HG03280 (cell line): Measurements from ENCODE around the gene RBM23.
"Not testable (repeated sequence)": the region's sequence is repeated elsewhere in the genome, so short reads cannot be mapped to it uniquely, and the experiment has no call there.

ENCODE experiments used
- ATAC-seq: cut with Tn5 transposase; IDR thresholded peaks from one replicate; pipeline ENCODE4 v1.9.1; 2021; ENCODE audit warnings: mild to moderate bottlenecking, moderate library complexity; ENCODE audit not compliant: unreplicated experiment

The RBM23 gene

DNA sequence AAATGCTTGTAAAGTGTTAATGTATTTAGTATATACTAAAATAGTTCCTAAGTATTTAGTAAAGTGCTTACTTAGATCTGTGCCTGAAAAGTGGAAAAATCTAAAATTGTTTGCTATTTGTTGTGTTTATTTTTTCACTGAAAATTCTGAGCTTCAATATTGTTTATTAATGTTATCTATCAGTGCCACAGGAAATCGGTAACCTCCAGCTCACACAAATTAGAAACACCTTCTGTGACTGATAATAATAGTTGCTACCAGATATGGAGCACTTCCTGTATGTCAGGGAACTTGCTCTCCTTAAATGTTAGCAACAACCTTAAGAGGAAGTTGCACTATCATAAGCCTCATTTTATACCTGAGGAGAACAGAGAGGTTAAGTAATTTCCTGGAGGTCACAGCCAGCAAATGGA is 48.1 kb downstream of the RBM23 start:
- ATAC-seq = peak; percentile 33

DNA sequence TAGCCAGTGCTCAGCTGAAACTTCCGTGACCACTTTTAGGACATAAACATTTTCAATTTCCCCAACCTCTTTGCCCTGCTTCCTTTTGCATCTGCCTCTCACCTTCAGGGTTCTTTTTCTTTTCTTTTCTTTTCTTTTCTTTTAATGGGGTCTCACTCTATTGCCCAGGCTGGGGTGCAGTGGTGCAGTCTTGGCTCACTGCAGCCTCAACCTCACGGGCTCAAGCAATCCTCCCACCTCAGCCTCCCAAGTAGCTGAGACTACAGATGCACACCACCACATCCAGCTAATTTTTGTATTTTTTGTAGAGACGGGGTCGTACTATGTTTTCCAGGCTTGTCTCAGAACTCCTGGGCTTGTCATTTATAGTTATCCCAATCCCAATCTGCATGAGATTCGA is 52.1 kb downstream of the RBM23 start:
- no peak for ATAC-seq

DNA sequence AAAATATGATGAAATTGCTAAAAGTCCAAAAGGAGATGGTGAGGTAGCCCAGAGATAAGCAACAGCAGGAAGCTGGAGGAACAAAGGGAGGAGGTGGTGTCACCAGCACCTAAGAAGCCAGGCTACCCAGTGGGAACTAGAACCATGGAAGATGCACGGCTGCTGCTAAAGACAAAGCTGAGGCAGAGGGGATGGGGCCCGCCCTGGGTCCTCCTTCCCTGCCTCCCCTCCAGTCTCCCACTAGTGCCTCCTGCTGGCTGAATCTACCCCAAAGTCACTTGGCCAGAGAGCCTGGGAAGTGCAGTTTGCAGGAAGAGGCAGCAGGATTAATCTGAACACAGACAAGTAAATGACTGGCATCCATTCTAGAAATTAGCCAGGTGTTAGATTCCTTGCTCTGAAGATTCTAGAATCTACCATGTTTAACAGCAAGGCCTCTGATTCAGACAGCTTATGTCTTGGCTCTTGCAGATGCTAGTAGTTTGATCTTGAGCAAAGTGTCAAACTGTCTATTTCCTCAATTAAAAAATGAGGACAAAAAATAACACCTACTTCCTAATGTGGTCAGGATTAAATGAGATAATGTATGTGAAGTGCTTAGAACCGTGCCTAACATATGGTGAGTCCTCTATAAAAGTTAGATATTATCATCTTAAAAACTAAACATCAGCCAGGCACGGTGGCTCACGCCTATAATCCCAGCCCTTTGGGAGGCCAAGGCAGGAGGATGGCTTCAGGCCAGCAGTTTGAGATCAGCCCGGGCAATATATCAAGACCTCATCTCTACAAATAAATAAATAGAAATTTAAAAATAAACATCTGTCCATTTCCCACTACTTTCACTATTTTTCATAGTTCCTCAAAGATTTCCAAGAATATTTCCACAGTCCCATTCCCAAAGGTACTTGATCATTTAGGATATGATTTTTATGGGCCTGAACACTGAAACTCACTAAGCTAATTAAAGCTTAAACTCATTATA is 53.2 kb downstream of the RBM23 start:
- ATAC-seq = no peak

DNA sequence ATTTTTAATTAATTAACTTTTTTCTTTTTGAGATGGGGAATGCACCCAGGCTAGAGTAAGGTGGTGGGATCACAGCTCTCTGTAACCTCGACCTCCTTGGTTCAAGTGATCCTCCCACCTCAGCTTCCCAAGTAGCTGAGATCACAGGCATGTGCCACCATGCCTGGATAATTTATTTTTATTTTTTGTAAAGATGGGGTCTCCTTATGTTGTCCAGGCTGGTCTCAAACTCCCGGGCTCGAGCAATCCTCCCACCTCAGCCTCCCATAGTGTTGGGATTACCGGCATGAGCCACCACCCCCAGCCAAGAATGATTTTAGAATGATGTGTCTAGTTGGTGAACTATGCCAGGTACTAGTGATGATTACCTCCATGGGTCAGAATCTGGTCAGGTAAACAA is 54.0 kb downstream of the RBM23 start:
- ATAC-seq = no peak

DNA sequence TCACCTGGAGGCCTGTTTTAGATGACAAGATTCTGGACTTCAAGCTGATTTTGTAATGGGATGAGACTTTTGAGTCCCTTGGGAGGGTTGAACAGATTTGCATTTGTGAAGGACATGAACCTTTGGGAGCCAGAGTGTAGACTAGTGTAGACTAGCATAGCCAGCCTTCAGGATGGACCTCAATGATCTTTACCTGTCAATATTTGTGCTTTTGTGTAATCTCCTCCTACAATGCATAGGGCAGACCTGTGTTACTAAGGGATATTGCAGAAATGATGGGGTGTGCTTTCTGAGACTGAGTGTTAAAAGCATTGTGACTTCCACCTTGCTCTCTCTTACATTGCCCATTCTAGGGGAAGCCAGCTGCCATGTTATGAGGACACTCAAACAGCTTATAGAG is 57.3 kb downstream of the RBM23 start:
- ATAC-seq = no peak

DNA sequence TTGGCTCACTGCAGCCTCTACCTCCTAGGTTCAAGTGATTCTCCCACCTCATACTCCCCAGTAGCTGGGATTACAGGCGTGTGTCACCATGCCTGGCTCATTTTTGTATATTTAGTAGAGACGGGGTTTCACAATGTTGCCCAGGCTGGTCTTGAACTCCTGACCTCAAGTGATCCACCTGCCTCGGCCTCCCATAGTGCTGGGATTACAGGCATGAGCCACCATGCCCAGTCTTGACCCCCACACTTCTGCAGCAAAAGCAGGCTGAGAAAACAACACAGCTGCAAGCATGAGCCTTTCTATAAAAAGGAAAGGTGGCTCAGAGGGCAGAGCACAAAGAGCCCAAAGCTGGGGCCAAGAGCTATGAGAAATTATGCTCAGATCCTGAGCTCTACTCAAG is 58.6 kb downstream of the RBM23 start:
- ATAC-seq = not testable (repeated sequence)

DNA sequence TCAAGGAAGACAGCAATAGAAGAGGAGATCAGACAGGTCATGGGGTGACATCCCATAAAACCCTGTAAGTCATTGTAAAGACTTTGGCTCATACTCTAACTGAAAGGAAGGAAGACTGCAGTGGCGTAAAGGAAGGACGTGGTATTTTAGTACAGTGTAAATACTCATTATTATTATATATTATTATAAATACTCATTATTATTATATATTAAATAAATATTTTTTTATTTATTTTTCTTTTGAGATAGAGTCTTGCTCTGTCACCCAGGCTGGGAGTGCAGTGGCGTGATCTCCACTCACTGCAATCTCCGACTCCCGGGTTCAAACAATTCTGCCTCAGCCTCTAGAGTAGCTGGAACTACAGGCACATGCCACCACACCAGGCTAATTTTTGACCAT is 62.5 kb downstream of the RBM23 start:
- ATAC-seq = no peak

DNA sequence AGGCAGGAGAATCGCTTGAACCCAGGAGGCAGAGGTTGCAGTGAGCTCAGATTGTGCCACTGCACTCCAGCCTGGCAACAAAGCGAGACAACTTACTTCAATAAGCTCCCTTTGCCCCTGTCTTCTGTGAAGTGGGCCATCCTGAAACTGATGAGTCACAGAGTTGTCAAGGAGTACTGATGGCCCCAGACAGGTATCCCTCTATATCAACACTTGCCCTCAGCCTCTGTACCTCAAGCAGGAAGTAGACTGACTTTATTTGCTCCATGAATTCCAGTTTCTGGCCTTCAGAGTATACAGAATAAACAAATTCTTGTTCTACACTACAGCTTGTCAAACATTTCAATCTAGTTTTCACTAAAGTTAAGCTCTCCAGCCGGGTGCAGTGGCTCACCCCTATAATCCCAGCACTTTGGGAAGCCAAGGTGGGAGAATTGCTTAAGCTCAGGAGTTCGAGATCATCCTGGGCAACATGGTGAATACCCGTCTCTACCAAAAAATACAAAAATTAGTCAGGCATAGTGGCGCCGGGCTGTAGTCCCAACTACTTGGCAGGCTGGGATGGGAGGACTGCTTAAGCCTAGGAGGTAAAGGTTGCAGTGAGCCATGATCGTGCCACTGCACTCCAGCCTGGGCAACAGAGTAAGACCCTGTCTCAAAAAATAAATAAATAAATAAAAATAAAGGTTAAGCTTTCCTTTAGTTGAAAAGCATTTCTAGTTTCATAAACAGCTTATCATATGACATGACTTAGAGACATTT is 63.8 kb downstream of the RBM23 start:
- ATAC-seq = no peak

DNA sequence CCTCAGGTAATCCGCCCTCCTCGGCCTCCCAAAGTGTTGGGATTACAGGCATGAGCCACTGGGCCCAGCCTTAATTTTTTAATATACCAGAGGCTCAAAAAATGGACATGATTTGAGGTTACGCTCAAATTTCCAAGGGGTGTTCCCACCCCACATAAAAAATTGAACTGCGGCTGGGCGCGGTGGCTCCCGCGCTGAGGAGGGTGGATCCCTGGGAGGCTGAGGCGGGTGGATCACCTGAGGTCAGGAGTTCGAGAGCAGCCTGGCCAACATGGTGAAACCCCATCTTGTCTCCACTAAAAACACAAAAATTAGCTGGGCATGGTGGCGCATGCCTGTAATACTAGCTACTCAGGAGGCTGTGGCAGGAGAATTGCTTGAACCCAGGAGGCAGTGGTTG is 64.7 kb downstream of the RBM23 start:
- not testable (repeated sequence) for ATAC-seq

DNA sequence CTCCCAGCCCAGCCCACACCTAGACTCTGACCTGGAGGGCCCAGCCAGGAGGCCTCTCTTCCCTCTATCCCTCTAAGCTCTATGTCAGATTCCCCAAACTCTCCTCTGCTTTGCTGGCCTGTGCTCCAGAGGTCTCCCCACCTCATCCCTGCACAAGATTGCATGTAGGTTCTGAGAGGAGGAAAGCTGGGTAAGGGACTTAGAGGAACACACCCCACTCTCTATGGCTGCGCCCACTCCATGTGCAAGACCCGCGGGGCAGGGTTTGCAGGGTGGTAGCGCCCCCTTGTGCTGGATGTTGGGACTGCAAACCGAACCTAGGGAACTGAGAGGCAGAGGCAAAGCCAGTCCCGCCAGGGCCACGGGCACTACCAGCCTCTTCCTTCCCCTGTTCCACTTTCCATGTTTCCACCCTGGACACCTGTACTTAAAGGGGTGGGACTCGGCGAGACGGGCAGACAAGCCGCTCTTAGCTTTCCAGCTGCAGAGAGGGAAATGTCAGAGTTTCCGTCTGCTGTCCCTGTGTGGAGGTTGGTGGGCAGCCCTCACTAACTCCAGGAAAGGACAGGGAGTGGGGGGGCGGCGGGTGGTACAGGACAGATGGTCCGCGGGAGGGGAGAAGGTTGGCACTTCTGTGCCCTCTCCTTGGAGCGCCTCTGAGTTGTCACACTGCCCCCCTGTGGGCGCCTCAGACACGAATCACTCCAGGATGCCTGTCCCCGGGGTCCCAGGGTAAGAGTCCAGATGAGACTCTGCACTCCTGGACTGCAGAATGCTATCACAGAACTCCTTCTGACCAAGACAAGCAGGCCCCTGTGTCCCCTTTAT is 65.8 kb downstream of the RBM23 start:
- ATAC-seq = peak; percentile 83

DNA sequence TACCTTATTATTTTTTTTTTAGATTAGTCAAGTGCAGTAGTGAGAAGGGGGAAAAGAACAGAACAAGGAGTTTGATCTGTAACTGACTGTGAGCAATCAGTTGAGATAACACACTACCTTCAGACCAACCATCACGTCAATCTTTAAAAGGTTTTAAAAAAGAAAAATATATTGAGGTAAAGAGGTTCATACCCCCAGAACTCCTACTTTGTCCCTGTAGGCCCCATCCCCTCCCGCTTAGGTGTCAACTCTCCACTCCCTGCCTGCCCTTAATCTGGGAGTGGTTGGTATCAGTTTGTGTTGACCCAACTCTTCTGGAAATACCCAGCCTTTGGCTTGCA is 66.4 kb downstream of the RBM23 start:
- no peak for ATAC-seq

DNA sequence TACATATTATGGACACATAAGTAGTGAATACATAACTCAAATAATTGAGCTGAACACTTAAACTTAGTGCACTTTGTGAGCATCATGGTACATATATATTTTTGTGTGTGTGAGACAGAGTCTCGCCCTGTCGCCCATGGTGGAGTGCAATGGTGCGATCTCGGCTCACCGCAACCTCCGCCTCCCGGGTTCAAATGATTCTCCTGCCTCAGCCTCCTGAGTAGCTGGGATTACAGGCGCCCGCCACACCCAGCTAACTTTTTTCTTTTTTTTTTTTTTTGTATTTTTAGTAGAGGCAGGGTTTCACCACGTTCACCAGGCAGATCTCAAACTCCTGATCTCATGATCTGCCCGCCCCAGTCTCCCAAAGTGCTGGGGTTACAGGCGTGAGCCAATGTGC is 66.8 kb downstream of the RBM23 start:
- not testable (repeated sequence) for ATAC-seq

DNA sequence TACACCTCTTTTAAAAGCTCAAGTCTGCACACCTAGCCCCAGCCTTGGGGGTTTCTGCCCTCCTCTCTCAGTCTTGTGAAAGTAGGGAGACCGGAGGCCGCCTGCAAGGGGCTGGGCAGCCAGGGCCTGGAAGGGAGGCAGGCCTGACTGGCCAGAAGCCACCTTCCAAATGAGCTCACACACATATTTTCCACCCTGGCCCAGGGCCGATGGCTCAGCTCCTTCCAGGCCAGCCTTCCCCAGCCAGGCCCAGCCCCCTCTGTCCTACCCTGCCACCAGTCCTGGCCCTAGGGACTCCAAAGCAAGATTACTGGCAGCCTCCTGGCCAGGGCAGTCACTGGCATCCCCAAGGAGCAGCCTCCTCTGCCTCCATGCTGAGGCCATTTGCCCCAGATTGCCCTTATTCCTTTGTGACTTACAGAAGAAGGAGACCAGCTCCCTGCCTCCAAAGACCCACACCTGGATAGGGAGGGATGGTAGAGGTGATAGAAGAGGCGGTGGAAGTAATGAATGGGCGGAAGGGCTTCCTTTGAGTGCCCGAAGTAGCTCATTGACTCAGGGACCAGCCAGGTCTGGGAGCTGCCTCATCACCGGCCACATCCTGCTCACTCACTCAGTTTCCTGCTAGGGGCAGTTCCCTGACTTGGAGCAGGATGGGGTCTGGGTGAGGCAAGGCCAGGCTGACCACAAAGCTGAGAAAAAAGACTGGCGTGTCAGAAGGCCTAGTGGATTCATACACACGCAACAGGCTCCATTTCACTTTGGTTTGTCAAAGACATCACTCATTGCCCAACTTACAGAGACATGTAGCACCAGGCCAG is 67.8 kb downstream of the RBM23 start:
- ATAC-seq = no peak

DNA sequence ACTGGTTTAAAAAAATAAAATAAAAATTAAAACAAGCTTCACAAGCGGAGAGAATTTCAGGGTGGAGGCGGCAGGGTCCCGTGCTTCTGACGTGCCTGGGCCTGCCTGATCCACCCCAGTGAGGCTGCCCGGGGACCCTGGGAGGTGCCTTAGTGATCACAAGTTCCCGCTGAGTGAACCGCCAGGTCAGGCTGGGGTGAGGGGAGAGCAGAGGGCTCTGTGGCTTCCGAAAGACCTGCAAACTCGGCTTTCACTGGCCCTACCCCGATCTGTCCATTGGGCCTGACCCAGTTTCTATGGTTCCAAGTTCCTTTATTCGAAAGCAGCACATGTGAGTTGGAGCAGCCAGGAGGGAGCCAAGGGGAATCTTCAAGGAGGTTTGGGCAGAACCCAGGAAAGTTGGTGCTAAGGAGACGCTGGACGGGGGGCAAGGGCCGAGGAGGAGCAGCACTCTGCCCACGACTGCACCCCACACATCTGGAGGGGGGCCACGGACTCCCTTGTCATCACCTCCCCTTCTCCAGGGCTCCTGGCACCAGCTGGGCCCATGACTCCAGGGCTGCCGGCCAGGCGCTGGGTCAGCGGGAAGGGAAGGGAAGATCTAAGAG is 69.6 kb downstream of the RBM23 start:
- ATAC-seq = no peak

DNA sequence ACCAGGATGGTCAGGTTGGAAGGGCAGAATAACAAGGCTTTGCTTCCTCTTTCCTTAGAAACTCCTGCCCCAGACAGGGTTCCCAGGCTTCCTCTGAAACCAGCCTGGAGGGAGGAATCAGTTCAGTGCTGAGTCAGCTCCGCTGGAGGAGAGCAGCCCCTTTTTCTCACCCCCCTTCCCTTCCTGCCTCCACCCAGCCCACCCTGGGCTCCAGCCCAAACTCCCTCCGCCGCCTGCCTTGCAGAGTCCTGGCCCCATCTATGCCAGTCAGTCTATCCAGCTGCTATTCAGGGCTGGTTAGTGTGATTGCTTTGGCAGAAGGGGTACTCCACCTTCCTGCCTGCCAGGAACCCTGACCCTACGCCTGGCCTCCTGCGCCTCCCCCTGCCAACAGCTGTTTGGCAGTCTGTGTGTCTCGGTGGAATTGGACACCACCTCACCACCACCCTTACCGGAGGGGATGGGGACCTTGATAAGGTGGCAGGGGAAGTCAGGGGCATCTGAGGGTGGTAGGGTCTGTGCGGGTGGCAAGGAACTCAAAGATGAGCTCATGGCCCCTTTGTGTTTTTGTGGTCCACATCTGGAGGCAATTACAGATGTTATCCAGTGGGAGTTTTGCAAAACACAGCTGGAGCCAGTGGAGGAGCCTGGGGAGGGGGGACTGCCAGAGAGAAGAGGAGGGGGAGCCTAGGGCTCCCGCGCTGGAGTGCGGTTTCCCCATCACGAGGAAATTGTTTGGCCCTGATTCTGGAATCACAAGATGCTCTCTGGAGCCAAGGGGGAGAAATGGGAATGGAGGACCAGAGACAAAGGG is 70.4 kb downstream of the RBM23 start:
- ATAC-seq = no peak

DNA sequence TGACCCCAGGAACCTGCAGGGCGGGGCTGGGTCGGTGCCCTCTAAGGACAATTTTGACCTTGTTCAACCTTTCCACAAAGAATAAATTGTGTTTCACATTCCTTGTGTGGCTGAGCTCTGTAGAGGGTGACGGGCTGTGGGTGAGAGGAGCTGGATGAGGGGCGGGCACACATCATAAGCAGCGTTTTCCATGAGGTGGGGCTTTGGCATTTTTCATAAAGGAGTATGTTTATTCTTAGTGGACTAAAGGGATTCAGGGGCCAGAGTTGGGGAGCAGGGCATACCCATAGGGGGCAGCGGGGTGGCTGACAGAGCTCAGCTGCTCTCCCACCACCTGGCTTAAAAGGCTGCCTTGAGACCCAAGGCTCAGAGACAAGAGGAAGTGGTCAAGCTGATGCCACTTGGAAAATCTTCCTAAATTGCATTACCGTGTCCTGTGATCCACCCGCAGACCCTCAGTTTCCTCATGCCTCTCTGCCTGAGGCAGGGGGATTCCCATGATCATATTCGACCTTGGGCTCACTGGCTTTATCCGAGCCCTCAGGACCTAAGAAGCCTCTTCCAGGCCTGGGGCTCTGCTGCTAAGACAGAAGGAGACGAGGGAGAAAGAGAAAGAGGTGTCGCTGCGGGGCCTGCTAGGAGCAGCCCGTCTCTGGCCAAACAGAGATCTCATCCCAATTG is 71.1 kb downstream of the RBM23 start:
- no peak for ATAC-seq

DNA sequence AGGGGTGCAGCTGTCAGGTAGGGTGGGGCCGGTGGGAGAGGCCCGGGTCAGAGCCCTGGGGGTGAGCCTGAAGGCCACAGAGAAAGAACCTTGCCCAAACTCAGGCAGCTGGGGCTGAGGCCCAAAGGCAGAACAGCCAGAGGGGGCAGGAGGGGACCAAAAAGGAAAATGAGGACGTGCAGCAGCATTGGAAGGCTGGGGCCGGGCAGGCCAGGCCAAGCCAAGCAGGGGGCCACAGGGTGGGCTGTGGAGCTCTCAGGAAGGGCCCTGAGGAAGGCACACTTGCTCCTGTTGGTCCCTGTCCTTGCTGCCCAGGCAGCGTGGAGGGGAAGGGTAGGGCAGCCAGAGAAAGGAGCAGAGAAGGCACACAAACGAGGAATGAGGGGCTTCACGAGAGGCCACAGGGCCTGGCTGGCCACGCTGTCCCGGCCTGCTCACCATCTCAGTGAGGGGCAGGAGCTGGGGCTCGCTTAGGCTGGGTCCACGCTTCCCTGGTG is 72.1 kb downstream of the RBM23 start:
- no peak for ATAC-seq
